ENCODE results near the gene PRICKLE4. TPM values are rescaled to one million over a fixed set of nuclear protein-coding genes. Genes with fewer than 3 reads are reported as not detected.

The PRICKLE4 gene
- total RNA-seq, 1 donor from 2014 or later, result not detected

- Mint-ChIP-seq H3K9me3 (no peaks in the 10 kb centered on the region), H3K4me1 (peaks cover 9% of the 10 kb centered on the region), H3K27me3 (ENCODE audit: insufficient read depth, low read depth) (peaks cover 2% of the 10 kb centered on the region), H3K4me3 (no peak overlapping the region), H3K27ac (no peak overlapping the region), H3K36me3 (peaks cover 12% of the 10 kb centered on the region)
- H3F3A ChIP-seq (ENCODE audit: low read depth), result no peaks in the 10 kb centered on the region
- no peaks in the 10 kb centered on the region for H3K79me2 ChIP-seq (ENCODE audit: low read depth)
- no peak overlapping the region for H3K4me3 ChIP-seq
- no peak overlapping the region for H3K27ac ChIP-seq
- no peak for DNase-seq (ENCODE audit: low spot score)
- no peak for TF ChIP-seq EZH2 (IDR thresholded peaks at IDR 0.05)
- no peak for TF ChIP-seq EZH2phosphoT487 (IDR thresholded peaks at IDR 0.05)
- no peak for TF ChIP-seq CTCF (IDR thresholded peaks at IDR 0.05)
- no peak overlapping the region for H3K4me2 ChIP-seq
- H3K4me1 ChIP-seq, result no peaks in the 10 kb centered on the region
- H3K9ac ChIP-seq, result no peak overlapping the region
- H4K20me1 ChIP-seq (ENCODE audit: low read depth), result no peaks in the 10 kb centered on the region
- no peaks in the 10 kb centered on the region for H3K27me3 ChIP-seq
- no peak overlapping the region for H2AFZ ChIP-seq (replicated peaks)
- no peaks in the 10 kb centered on the region for H3K36me3 ChIP-seq
- no peaks in the 10 kb centered on the region for H3K9me3 ChIP-seq (ENCODE audit: low read depth)
Observed at GRCh38 chr6:41770381-41771057, 10.1 kb upstream of the PRICKLE4 start.

GRCh38 chr6:41771058-41771983 is 9.3 kb upstream of the PRICKLE4 start:
- Histone ChIP-seq H4K20me1 (ENCODE audit: low read depth) (no peaks in the 10 kb centered on the region), H3K4me1 (no peaks in the 10 kb centered on the region), H3K27me3 (no peaks in the 10 kb centered on the region), H2AFZ (replicated peaks) (no peak overlapping the region), H3K27ac (no peak overlapping the region), H3K4me2 (no peak overlapping the region), H3K79me2 (ENCODE audit: low read depth) (no peaks in the 10 kb centered on the region), H3K9me3 (ENCODE audit: low read depth) (no peaks in the 10 kb centered on the region), H3K9ac (no peak overlapping the region), H3F3A (ENCODE audit: low read depth) (no peaks in the 10 kb centered on the region), H3K36me3 (no peaks in the 10 kb centered on the region), H3K4me3 (no peak overlapping the region)
- H3K4me1 Mint-ChIP-seq, result peaks cover 9% of the 10 kb centered on the region
- H3K36me3 Mint-ChIP-seq, result peaks cover 12% of the 10 kb centered on the region
- no peak overlapping the region for H3K27ac Mint-ChIP-seq
- no peaks in the 10 kb centered on the region for H3K9me3 Mint-ChIP-seq
- H3K27me3 Mint-ChIP-seq (ENCODE audit: insufficient read depth, low read depth), result peaks cover 2% of the 10 kb centered on the region
- DNase-seq (ENCODE audit: low spot score), result no peak
- TF ChIP-seq EZH2 (IDR thresholded peaks at IDR 0.05) (no peak), EZH2phosphoT487 (IDR thresholded peaks at IDR 0.05) (no peak), CTCF (IDR thresholded peaks at IDR 0.05) (no peak)
- H3K4me3 Mint-ChIP-seq, result no peak overlapping the region

GRCh38 chr6:41774841-41775240 is 5.7 kb upstream of the PRICKLE4 start:
- TF ChIP-seq CTCF (IDR thresholded peaks at IDR 0.05), result no peak
- no peak for TF ChIP-seq EZH2phosphoT487 (IDR thresholded peaks at IDR 0.05)
- TF ChIP-seq EZH2 (IDR thresholded peaks at IDR 0.05), result no peak
- H3K79me2 ChIP-seq (ENCODE audit: low read depth), result no peaks in the 10 kb centered on the region
- Mint-ChIP-seq H3K36me3 (peaks cover 12% of the 10 kb centered on the region), H3K27ac (no peak overlapping the region), H3K27me3 (ENCODE audit: insufficient read depth, low read depth) (peaks cover 2% of the 10 kb centered on the region), H3K4me1 (peaks cover 6% of the 10 kb centered on the region), H3K9me3 (no peaks in the 10 kb centered on the region), H3K4me3 (peak overlapping the region; percentile 7)
- H3K36me3 ChIP-seq, result no peaks in the 10 kb centered on the region
- peaks cover 7% of the 10 kb centered on the region for H3K4me1 ChIP-seq
- H4K20me1 ChIP-seq (ENCODE audit: low read depth), result no peaks in the 10 kb centered on the region
- H3K4me3 ChIP-seq, result no peak overlapping the region
- no peaks in the 10 kb centered on the region for H3K9me3 ChIP-seq (ENCODE audit: low read depth)
- H3F3A ChIP-seq (ENCODE audit: low read depth), result no peaks in the 10 kb centered on the region
- H3K27me3 ChIP-seq, result no peaks in the 10 kb centered on the region
- no peak overlapping the region for H3K9ac ChIP-seq
- no peak overlapping the region for H3K4me2 ChIP-seq
- no peak for DNase-seq (ENCODE audit: low spot score)
- H2AFZ ChIP-seq (replicated peaks), result no peak overlapping the region
- no peak overlapping the region for H3K27ac ChIP-seq

All from neural progenitor cell (in vitro differentiated cells).